K562 (cell line): ENCODE data around the gene PAAF1. TPM values are rescaled to one million over a fixed set of nuclear protein-coding genes. Genes with fewer than 3 reads are reported as not detected.

ENCODE experiments used
- CHD4 ChIP-seq: fragments of 200-600 bp; sonication (generic); IDR thresholded peaks from 3 replicates; pipeline ENCODE4 v1.6.1; 2012; ENCODE audit warnings: low read depth, mild to moderate bottlenecking, mixed read lengths, low read length, inconsistent platforms; ENCODE audit not compliant: insufficient read depth, insufficient replicate concordance, poor library complexity, severe bottlenecking
- HDAC1 ChIP-seq, 2 experiments: fragments of 450-650 bp; IDR thresholded peaks; 2 replicates each; pipeline ENCODE4 v1.6.1; 2016 to 2017; ENCODE audit warnings: inconsistent platforms in 1 of 2, mild to moderate bottlenecking in 1 of 2, moderate library complexity in 1 of 2
- HES1 ChIP-seq: fragments of 450-650 bp; IDR thresholded peaks from 2 replicates; pipeline ENCODE4 v1.6.1; 2016; ENCODE audit warnings: low read depth, mild to moderate bottlenecking, moderate library complexity
- HLTF ChIP-seq: fragments of 450-650 bp; IDR thresholded peaks from 2 replicates; pipeline ENCODE4 v1.6.1; 2016
- HMGN3 ChIP-seq: IDR thresholded peaks from 2 replicates; pipeline ENCODE4 v1.6.1; 2011; ENCODE audit warnings: borderline replicate concordance, low read depth, mild to moderate bottlenecking, mixed read lengths, low read length; ENCODE audit not compliant: insufficient read length; ENCODE audit errors: extremely low read depth
- KAT2B ChIP-seq: IDR thresholded peaks from one replicate; pipeline ENCODE4 v1.6.1; 2012; ENCODE audit warnings: low read depth, mild to moderate bottlenecking, control low read depth, inconsistent platforms, low read length, moderate library complexity
- MTA3 ChIP-seq: fragments of 450-650 bp; formaldehyde crosslinking; IDR thresholded peaks from 2 replicates; pipeline ENCODE4 v1.6.1; 2017; ENCODE audit warnings: mild to moderate bottlenecking, borderline replicate concordance
- NELFE ChIP-seq: IDR thresholded peaks from 2 replicates; pipeline ENCODE4 v1.6.1; 2011; ENCODE audit warnings: mild to moderate bottlenecking; ENCODE audit not compliant: insufficient read depth, insufficient read length
- SAFB2 ChIP-seq: fragments of 200-400 bp; formaldehyde crosslinking; IDR thresholded peaks from 2 replicates; pipeline ENCODE4 v1.6.1; 2018; ENCODE audit warnings: borderline replicate concordance, low read length, low read depth, moderate library complexity; ENCODE audit not compliant: severe bottlenecking
- SMAD4 ChIP-seq: fragments of 250-450 bp; sonication (Bioruptor Pico); conservative IDR thresholded peaks from 2 replicates; pipeline ENCODE4 v1.8.0; 2021; ENCODE audit warnings: inconsistent platforms, mild to moderate bottlenecking, moderate library complexity
- SP2 ChIP-seq: IDR thresholded peaks from 2 replicates; pipeline ENCODE4 v1.6.1; 2011; ENCODE audit warnings: mild to moderate bottlenecking, low read depth, low read length, moderate library complexity; ENCODE audit not compliant: poor library complexity, severe bottlenecking; ENCODE audit errors: extremely low read depth
- TCF15 ChIP-seq: fragments of 250-450 bp; sonication (Bioruptor Pico); IDR thresholded peaks from 2 replicates; pipeline ENCODE4 v1.8.0; 2022; ENCODE audit warnings: moderate library complexity, mild to moderate bottlenecking, inconsistent platforms
- TEAD1 ChIP-seq, 2 experiments: fragments of 450-650 bp in 1 of 2; sonication (generic) in 1 of 2; formaldehyde crosslinking; IDR thresholded peaks; 2 replicates each; pipeline versions ENCODE4 v1.4.0 to v1.8.0; 2020 to 2022; ENCODE audit warnings: mild to moderate bottlenecking in 2 of 2, missing genetic modification reagents in 1 of 2
- THAP12 ChIP-seq: fragments of 250-450 bp; sonication (Bioruptor Pico); IDR thresholded peaks from 2 replicates; pipeline ENCODE4 v1.9.0; 2021; ENCODE audit warnings: mild to moderate bottlenecking, inconsistent platforms
- UBTF ChIP-seq, 2 experiments: IDR thresholded peaks; 2 replicates each; pipeline ENCODE4 v1.6.1; 2012; ENCODE audit warnings: improper control_type of control experiment in 2 of 2, low read depth in 2 of 2, low read length in 2 of 2, borderline replicate concordance in 1 of 2
- ZNF395 ChIP-seq: fragments of 200-800 bp; sonication (Bioruptor generic); IDR thresholded peaks from 2 replicates; pipeline ENCODE4 v1.6.1; 2017; ENCODE audit warnings: missing genetic modification characterization, missing compliant biosample characterization
- ZNF408 ChIP-seq: fragments of 250-450 bp; sonication (Bioruptor Pico); IDR thresholded peaks from 2 replicates; pipeline ENCODE4 v1.4.0; 2020; ENCODE audit warnings: low read depth, mild to moderate bottlenecking, moderate library complexity
- ZNF699 ChIP-seq: fragments of 250-450 bp; sonication (Bioruptor Pico); IDR thresholded peaks from 2 replicates; pipeline ENCODE4 v1.8.0; 2021; ENCODE audit warnings: mild to moderate bottlenecking, moderate library complexity; ENCODE audit not compliant: insufficient replicate concordance
- polyA plus RNA-seq, 8 experiments: library from polyadenylated mRNA; depleted of rRNA in 4 of 8; stranded (reverse) in 5 of 8; unstranded in 3 of 8; fragments of >200 nt; fragmentation: Nextera tagmentation in 2 of 8; fragmentation: Illumina TruSeq in 1 of 8; extraction: Ambion mirVana in 2 of 8; extraction: Trizol in 1 of 8; gene quantifications; 2 replicates each; pipeline versions ENCODE4 v1.2.1 to v1.2.3, GENCODE V29; 2011 to 2014; ENCODE audit warnings: inconsistent platforms in 1 of 8, missing spikeins in 1 of 8
- total RNA-seq, 7 experiments: library from RNA; depleted of rRNA in 6 of 7; stranded (reverse); fragments of >200 nt in 6 of 7; fragmentation: Illumina TruSeq in 2 of 7; extraction: Trizol in 2 of 7; gene quantifications; 2 replicates each; pipeline versions ENCODE4 v1.2.1 to v1.2.3, GENCODE V29; 2011 to 2021; ENCODE audit warnings: low replicate concordance in 1 of 7

The PAAF1 gene
- total and polyA plus RNA-seq, 9 of the 15 experiments (the other 6 are each of a cell fraction or from before 2014, with no cell fraction given), result 13.5 to 78.6 (median 23.3) TPM

- TF ChIP-seq UBTF (IDR thresholded peaks at IDR 0.05; ENCODE audit: borderline replicate concordance in 1 of 2, low read depth in 2 of 2, low read length in 2 of 2) (no peak), TCF15 (no peak), ZNF395 (CRISPR knock-in tag) (0 out of 2 replicates have a peak, but pooled peaks have one; percentile 19), THAP12 (CRISPR knock-in tag) (no peak), HLTF (no peak), MTA3 (no peak), CHD4 (peak; percentile 98), HES1 (no peak), NELFE (no peak), SP2 (no peak), ZNF699 (CRISPR knock-in tag) (no peak), SAFB2 (no peak), ZNF408 (CRISPR knock-in tag) (no peak), SMAD4 (CRISPR knock-in tag) (0 out of 2 replicates have a peak, but pooled peaks have one; percentile 24), HDAC1 (IDR thresholded peaks at IDR 0.05) (no peak), HMGN3 (no peak), KAT2B (no peak), TEAD1 (CRISPR knock-in tag; IDR thresholded peaks at IDR 0.05) (no peak)
These were observed 25.6 kb upstream of the PAAF1 start (continued) for GRCh38 chr11:73851046-73851764.
